ACC112 (cell line): ENCODE measurements around the gene IFNGR2.

ENCODE experiments used
- H2AFZ ChIP-seq: fragments of 200-600 bp; sonication (generic); one replicate; pipeline ENCODE4 v1.6.0; 2017; ENCODE audit warnings: antibody characterized with exemption, low read length; ENCODE audit not compliant: unreplicated experiment
- H3K27ac ChIP-seq: fragments of 200-600 bp; sonication (generic); 2 replicates; pipeline ENCODE4 v1.5.1; 2014; ENCODE audit warnings: low read depth, mild to moderate bottlenecking, antibody characterized with exemption, low read length, moderate library complexity
- H3K27me3 ChIP-seq: fragments of 200-600 bp; sonication (generic); 2 replicates; pipeline ENCODE4 v1.6.1; 2014; ENCODE audit warnings: mild to moderate bottlenecking, antibody characterized with exemption, low read length, moderate library complexity, mixed read lengths; ENCODE audit not compliant: insufficient read depth
- H3K36me3 ChIP-seq: fragments of 200-600 bp; sonication (generic); 2 replicates; pipeline ENCODE4 v1.6.1; 2016; ENCODE audit warnings: mild to moderate bottlenecking, antibody characterized with exemption, low read length, moderate library complexity, mixed read lengths; ENCODE audit not compliant: insufficient read depth
- H3K4me1 ChIP-seq: fragments of 200-600 bp; sonication (generic); one replicate; pipeline ENCODE4 v1.6.1; 2016; ENCODE audit warnings: low read length, mixed read lengths; ENCODE audit not compliant: insufficient read depth, unreplicated experiment, control insufficient read depth
- H3K4me3 ChIP-seq: fragments of 200-600 bp; sonication (generic); 2 replicates; pipeline ENCODE4 v1.5.1; 2014; ENCODE audit warnings: mild to moderate bottlenecking, low read depth, low read length
- H3K79me2 ChIP-seq: fragments of 200-600 bp; sonication (generic); one replicate; pipeline ENCODE4 v1.6.0; 2016; ENCODE audit warnings: low read length; ENCODE audit not compliant: control insufficient read depth, unreplicated experiment, insufficient read depth

IFNGR2 gene

DNA sequence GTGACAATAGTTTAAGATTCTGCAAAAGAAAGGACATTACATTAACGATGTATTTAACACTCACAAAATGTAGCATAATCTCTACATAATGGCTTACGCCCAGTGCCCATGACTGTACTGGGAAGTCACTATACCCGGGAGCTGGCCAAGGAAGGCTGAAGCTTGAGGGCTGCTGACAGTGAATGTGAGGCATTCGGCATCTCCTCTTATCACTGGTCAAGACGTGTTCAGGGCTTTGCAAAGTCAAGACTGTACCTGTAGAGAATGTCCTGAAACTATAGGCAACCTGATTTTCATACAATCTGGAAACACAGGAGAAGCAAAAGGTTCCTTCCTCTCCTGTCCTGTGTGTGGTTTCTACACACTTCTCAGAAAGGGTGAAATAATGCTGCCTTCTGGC is 12.7 kb upstream of the IFNGR2 start:
- Histone ChIP-seq H2AFZ (no peak overlapping the region), H3K4me1 (peaks cover 4% of the 10 kb centered on the region), H3K27ac (no peak overlapping the region), H3K36me3 (no peaks in the 10 kb centered on the region), H3K27me3 (no peaks in the 10 kb centered on the region), H3K4me3 (no peak overlapping the region), H3K79me2 (no peaks in the 10 kb centered on the region)

DNA sequence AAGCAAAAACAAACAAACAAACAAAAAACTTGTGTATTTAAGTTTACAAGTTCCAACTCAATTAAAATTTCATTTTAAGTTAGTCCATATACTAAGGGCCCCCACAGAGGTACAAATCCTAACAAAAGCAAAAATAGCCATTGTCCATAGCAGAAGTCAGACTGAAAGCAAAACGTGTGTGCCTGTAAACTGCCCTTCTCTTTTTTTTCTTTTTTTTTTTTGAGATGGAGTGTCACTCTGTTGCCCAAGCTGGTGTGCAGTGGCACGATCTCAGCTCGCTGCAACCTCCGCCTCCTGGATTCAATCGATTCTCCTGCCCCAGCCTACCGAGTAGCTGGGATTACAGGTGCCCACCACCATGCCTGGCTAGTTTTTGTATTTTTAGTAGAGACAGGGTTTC is 11.6 kb upstream of the IFNGR2 start:
- Histone ChIP-seq H3K79me2 (no peaks in the 10 kb centered on the region), H3K4me1 (peaks cover 15% of the 10 kb centered on the region), H2AFZ (no peak overlapping the region), H3K27me3 (no peaks in the 10 kb centered on the region), H3K4me3 (no peak overlapping the region), H3K27ac (no peak overlapping the region), H3K36me3 (no peaks in the 10 kb centered on the region)

DNA sequence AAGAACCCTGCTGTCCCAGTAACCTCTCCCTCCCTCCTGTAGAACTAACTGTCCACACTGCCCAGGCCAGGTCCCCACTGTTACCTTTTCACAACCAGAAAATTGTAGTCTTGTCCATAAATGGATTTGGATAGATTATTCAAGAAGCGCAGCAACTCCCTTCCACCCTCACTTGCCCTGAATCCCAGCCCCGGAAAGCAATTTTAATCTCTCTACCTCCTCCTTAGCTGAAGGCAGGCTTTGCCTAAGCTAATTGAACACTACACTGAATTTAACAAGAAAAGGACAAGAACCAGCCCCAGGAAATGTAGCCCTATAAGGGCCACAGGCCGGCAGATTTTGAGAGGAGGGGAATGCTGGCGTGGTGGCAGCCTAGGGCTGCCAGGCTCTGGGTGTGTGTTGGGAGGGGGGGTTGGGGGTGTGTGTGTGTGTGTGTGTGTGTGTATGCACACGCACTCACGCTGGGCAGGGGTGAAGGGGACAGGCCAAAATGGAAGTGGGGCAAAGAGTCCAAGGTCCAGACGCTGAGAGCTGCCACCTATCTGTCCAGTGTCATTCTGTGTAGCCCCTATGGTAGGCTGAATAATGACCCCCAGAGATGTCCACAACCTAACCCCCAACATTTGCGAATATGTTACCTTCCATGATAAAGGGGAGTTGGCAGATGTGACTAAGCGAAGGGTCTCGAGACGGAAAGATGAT is 10.8 kb upstream of the IFNGR2 start:
- Histone ChIP-seq H3K27ac (no peak overlapping the region), H3K79me2 (no peaks in the 10 kb centered on the region), H3K36me3 (no peaks in the 10 kb centered on the region), H2AFZ (no peak overlapping the region), H3K4me1 (peaks cover 18% of the 10 kb centered on the region), H3K27me3 (no peaks in the 10 kb centered on the region), H3K4me3 (no peak overlapping the region)

DNA sequence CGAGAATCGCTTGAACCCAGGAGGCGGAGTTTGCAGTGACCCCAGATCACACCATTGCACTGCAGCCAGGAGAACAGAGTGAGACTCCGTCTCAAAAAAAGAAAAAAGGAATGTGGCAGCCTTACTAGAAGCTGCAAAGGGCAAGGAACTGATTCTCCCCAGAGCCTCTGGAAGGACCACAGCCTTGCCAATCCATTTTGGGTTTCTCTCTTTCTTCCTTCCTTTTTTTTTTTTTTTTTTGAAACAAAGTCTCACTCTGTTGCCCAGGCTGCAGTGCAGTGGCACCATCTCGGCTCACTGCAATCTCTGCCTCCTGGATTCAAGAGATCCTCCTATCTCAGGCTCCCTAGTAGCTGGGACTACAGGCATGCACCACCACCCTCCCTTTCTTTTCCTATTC is 9.9 kb upstream of the IFNGR2 start:
- Histone ChIP-seq H3K36me3 (no peaks in the 10 kb centered on the region), H2AFZ (no peak overlapping the region), H3K4me1 (peaks cover 18% of the 10 kb centered on the region), H3K27me3 (no peaks in the 10 kb centered on the region), H3K4me3 (no peak overlapping the region), H3K79me2 (no peaks in the 10 kb centered on the region), H3K27ac (no peak overlapping the region)

DNA sequence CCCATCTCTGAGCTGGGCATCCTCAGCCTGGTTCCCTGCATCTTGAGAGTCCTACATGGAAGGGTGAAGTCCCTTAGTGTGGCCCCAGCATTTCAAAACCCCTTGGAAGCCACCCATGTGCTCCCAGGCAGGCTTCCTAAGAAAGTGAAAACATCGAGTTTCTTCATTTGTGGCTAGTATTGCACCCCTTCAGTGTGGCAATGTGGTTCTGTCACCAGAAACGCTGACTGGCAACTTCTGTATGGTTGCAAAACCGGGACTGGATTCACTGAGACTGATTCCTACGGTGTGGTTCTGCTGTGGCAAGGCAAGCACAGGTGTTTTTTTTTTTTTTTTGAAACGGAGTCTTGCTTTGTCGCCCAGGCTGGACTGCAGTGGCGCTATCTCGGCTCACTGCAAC is 9.0 kb upstream of the IFNGR2 start:
- H3K4me1 ChIP-seq: peaks cover 18% of the 10 kb centered on the region
- H3K27me3 ChIP-seq: no peaks in the 10 kb centered on the region
- no peak overlapping the region for H3K4me3 ChIP-seq
- no peak overlapping the region for H3K27ac ChIP-seq
- H3K36me3 ChIP-seq: no peaks in the 10 kb centered on the region
- H3K79me2 ChIP-seq: no peaks in the 10 kb centered on the region
- H2AFZ ChIP-seq: no peak overlapping the region

DNA sequence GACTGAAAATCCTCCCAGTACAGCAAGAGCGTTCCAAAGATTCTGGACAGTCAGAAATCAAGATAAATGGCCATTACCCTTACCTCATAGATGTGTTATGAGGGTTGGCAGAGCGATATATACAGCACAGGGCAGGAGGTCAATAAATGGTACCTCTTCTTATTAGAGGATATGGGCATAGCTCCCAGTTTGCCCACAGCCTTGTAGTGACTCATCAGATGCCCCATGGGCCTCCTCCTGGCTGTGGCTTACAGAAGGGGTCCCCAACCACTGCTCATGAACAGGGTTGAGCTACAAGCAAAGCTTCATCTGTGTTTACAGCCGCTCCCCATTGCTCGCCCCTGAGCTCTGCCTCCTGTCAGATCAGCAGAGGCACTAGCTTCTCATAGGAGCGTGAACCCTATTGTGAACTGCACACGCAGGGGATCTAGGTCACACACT is 7.3 kb upstream of the IFNGR2 start:
- Histone ChIP-seq H3K4me1 (peaks cover 18% of the 10 kb centered on the region), H3K79me2 (no peaks in the 10 kb centered on the region), H3K4me3 (no peak overlapping the region), H3K27me3 (no peaks in the 10 kb centered on the region), H3K36me3 (no peaks in the 10 kb centered on the region), H3K27ac (peak overlapping the region; percentile 42; the same call in 1 of the 2 replicates), H2AFZ (no peak overlapping the region)

DNA sequence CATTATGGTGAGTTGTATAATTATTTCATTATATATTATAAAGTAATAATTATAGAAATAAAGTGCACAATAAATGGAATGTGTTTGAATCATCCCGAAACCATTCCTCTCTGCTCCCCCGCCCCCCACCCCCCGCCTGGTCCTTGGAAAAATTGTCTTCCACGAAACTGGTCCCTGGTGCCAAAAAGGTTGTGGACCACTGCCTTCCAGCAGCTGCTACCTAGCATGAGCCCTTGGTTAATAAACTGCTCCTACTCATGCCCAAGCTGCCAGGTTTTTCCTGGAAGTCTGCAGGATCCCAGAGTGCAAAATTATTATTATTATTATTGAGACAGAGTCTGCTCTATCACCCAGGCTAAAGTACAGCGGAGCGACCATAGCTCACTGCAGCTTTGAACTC is 6.8 kb upstream of the IFNGR2 start:
- Histone ChIP-seq H3K4me3 (no peak overlapping the region), H3K79me2 (no peaks in the 10 kb centered on the region), H3K27me3 (no peaks in the 10 kb centered on the region), H3K4me1 (peaks cover 18% of the 10 kb centered on the region), H3K36me3 (no peaks in the 10 kb centered on the region), H2AFZ (no peak overlapping the region), H3K27ac (peak overlapping the region; percentile 74)

DNA sequence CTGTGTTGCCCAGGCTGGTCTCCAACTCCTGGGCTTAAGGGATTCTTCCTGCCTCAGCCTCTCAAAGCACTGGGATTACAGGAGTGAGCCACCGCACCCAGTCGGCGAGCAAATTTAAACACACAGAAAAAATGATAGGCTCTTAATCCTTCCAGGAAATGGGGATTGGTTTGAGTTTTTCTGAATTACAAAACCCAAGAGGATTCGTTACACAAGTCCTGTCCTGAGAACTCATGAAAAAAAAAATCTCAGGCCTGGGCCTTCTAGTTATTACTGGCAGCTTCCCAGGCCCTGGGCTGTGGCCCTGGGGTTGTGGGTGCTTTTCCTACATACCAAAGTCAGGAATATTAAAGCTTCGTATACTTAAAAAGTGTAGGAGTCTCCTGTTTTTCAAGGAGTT is 6.3 kb upstream of the IFNGR2 start:
- no peaks in the 10 kb centered on the region for H3K79me2 ChIP-seq
- no peaks in the 10 kb centered on the region for H3K27me3 ChIP-seq
- no peak overlapping the region for H3K4me3 ChIP-seq
- H3K4me1 ChIP-seq: peaks cover 18% of the 10 kb centered on the region
- H3K36me3 ChIP-seq: no peaks in the 10 kb centered on the region
- no peak overlapping the region for H2AFZ ChIP-seq
- peak overlapping the region; percentile 74 for H3K27ac ChIP-seq

DNA sequence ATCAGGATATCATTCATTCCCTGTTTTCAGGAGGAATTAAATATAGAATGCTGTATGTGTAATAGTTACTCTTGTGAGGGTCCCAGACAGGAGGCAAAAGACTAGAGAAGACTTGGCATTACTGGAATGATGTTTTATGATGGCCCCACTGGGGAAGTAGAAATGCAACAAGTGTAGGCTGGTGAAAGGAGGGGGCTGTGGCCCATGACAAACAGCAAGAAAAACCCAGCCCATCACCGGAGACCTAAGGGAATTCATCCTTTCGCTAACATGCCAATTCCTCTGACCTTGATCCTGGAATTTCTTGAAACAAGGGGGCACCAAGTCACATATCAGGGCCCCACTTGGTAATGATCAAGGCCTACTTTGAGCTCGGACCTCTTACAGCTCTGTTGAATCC is 5.5 kb upstream of the IFNGR2 start:
- H3K36me3 ChIP-seq: no peaks in the 10 kb centered on the region
- H2AFZ ChIP-seq: no peak overlapping the region
- H3K27me3 ChIP-seq: no peaks in the 10 kb centered on the region
- H3K79me2 ChIP-seq: no peaks in the 10 kb centered on the region
- H3K4me1 ChIP-seq: peaks cover 26% of the 10 kb centered on the region
- H3K4me3 ChIP-seq: no peak overlapping the region
- H3K27ac ChIP-seq: peak overlapping the region; percentile 74; the same call in 1 of the 2 replicates

DNA sequence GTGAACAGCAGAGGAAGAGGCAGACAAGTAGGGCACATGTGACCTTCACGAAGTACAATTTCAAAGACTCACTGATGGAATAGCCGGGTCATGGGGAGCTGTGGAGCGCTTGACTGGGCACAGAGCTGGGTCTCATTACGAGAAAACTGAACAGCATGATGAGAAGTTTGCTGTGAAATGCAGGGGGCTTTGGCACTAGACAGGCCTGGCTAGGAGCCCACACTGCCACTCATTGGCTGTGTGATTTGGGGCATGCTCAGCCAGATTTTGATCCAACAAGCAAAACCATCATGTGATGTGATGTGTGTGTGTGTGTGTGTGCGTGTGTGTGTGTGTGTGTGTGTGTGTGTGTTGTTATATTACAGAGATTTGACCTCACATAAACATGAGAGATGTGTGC is 4.9 kb upstream of the IFNGR2 start:
- Histone ChIP-seq H3K4me3 (no peak overlapping the region), H3K27ac (no peak overlapping the region), H2AFZ (no peak overlapping the region), H3K79me2 (peaks cover under 1% of the 10 kb centered on the region), H3K4me1 (peaks cover 26% of the 10 kb centered on the region), H3K27me3 (no peaks in the 10 kb centered on the region), H3K36me3 (no peaks in the 10 kb centered on the region)

DNA sequence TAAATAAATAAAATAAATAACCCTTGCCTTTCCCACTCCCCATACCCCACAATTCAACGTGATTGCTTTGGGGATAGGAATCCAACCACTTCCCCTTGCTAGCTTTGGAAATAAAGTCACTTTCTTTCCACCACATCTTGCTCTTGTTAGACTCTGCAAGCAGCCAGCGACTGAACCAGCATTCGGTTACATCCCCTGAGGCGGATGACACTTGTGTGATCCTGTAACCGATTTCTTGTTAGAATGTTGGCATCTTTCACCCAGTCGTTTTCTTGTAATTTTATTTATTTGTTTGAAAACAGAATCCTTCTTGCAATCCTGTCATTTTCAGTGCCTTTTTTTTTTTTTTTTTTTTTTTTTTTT is 1.6 kb upstream of the IFNGR2 start:
- Histone ChIP-seq H3K4me1 (peaks cover 21% of the 10 kb centered on the region), H3K27me3 (no peaks in the 10 kb centered on the region), H3K4me3 (no peak overlapping the region)

More for the DNA sequence above, 1.6 kb upstream of the IFNGR2 start:
- H3K36me3 ChIP-seq: peaks cover 4% of the 10 kb centered on the region; the same call in 1 of the 2 replicates
- no peak overlapping the region for H3K27ac ChIP-seq
- H3K79me2 ChIP-seq: peaks cover 33% of the 10 kb centered on the region
- H2AFZ ChIP-seq: no peak overlapping the region
